ENCODE measurements around the gene IGF1R.

Gene IGF1R

DNA sequence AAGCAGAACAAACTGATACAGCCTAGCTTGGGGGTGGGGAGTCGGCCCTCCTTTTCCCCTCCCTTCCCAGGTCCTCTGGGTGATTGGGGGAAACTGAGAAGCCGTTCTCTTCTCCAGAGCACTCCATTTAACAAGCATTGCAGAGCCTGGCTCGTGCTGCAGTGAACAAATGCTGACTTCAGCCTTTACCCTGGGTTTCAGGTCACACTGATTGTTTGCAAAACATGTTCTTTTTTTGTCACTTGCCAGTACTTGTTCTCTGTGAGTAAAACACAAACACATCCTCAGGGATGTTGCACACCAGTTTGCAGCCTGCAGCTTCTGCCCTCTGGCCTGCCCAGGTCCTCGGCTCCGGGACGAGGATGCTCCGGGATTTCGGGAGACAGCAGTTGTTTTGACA, 226.4 kb downstream of the IGF1R start:
- peaks cover 74% of the 10 kb centered on the region for H3K79me2 ChIP-seq (ENCODE audit: insufficient read depth, low read depth)
- peak overlapping the region; percentile 61 for H3K9ac ChIP-seq
- no peak overlapping the region for H3K4me3 ChIP-seq (IDR thresholded peaks at IDR 0.05; ENCODE audit: insufficient read depth, low read depth, low read length)
- no peaks in the 10 kb centered on the region for H3K36me3 ChIP-seq (ENCODE audit: insufficient read depth)
- H3K27ac ChIP-seq, result peak overlapping the region; percentile 80
- H2AFZ ChIP-seq (ENCODE audit: low read depth), result no peak overlapping the region
- H3K27me3 ChIP-seq (ENCODE audit: insufficient read depth, low read depth), result no peaks in the 10 kb centered on the region
- peak overlapping the region; percentile 93 for H3K4me2 ChIP-seq
- peaks cover 61% of the 10 kb centered on the region for H3K4me1 ChIP-seq (ENCODE audit: low read depth, poor library complexity, severe bottlenecking)
- no peaks in the 10 kb centered on the region for H4K20me1 ChIP-seq (ENCODE audit: insufficient read depth)
- TF ChIP-seq, protein P1, sequence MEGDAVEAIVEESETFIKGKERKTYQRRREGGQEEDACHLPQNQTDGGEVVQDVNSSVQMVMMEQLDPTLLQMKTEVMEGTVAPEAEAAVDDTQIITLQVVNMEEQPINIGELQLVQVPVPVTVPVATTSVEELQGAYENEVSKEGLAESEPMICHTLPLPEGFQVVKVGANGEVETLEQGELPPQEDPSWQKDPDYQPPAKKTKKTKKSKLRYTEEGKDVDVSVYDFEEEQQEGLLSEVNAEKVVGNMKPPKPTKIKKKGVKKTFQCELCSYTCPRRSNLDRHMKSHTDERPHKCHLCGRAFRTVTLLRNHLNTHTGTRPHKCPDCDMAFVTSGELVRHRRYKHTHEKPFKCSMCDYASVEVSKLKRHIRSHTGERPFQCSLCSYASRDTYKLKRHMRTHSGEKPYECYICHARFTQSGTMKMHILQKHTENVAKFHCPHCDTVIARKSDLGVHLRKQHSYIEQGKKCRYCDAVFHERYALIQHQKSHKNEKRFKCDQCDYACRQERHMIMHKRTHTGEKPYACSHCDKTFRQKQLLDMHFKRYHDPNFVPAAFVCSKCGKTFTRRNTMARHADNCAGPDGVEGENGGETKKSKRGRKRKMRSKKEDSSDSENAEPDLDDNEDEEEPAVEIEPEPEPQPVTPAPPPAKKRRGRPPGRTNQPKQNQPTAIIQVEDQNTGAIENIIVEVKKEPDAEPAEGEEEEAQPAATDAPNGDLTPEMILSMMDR (conservative IDR thresholded peaks at IDR 0.05; ENCODE audit: low read depth, low read length), result no peak

DNA sequence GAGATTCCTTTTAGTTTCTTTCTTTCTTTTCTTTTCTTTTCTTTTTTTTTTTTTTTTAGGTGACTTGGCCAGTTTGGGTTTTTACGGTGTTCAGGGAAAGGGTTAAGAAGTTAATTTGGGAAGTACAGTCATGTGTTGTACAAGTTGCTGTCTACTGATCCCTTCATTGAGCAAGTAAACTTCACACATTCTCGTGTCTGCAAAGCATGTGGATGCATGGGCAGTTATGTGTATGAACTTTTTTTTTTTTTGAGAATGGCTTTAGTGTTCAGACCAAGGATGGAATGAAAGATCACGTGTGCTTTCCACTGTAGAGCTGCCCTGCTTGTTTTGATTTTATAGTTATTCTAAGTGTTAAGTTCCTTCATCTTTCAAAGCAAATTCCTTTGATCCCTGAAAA, 227.0 kb downstream of the IGF1R start:
- no peaks in the 10 kb centered on the region for H4K20me1 ChIP-seq (ENCODE audit: insufficient read depth)
- TF ChIP-seq, protein P1 (conservative IDR thresholded peaks at IDR 0.05; ENCODE audit: low read depth, low read length), result no peak
- peak overlapping the region; percentile 80 for H3K27ac ChIP-seq
- H2AFZ ChIP-seq (ENCODE audit: low read depth), result no peak overlapping the region
- peaks cover 73% of the 10 kb centered on the region for H3K79me2 ChIP-seq (ENCODE audit: insufficient read depth, low read depth)
- H3K4me1 ChIP-seq (ENCODE audit: low read depth, poor library complexity, severe bottlenecking), result peaks cover 67% of the 10 kb centered on the region
- H3K27me3 ChIP-seq (ENCODE audit: insufficient read depth, low read depth), result no peaks in the 10 kb centered on the region
- H3K4me3 ChIP-seq (IDR thresholded peaks at IDR 0.05; ENCODE audit: insufficient read depth, low read depth, low read length), result no peak overlapping the region
- no peaks in the 10 kb centered on the region for H3K36me3 ChIP-seq (ENCODE audit: insufficient read depth)
- H3K4me2 ChIP-seq, result peak overlapping the region; percentile 93
- peak overlapping the region; percentile 61 for H3K9ac ChIP-seq

DNA sequence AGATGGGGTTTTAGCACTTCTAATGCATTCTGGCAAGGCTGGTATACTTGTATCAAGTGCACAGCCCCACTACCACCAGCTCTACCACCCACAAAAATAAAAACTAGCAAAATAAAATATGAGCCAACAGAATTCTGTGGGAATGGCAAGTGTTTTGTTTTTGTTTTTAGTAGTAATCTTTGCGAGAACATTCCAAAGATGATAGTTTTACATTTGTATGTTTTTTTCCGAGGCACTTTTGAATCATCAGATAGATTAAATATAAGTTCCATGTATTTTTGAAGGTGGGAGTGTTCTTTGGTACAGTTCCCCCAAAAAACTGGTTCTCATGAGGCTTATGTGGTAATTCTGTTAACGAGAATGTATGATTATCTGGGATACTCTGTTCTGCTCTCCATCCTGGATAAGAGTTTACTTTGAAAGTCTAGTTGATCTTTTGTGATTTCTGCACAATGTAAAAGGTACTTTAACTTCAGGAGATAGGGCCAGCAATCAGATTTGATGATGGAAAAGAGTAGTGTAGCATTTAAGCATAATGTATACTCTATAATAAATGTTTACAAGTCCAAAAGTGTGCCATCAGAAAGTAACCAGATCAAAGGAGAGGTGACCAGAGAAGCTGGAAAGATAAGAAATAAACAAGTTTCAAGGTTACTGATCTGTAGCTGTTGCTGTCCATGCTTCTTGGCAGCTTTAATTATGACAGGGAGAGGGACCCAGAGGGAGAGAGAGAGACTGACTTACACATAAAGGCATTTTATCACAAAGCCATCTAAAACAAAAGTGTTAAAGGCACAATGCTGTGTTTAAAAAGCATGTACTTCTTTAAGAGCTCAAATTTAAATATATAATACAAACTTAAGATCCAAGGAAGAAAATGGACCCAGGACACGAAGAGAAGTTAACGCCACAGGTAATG, 228.4 kb downstream of the IGF1R start:
- Histone ChIP-seq H3K4me3 (IDR thresholded peaks at IDR 0.05; ENCODE audit: insufficient read depth, low read depth, low read length) (no peak overlapping the region), H3K9ac (no peak overlapping the region), H3K27me3 (ENCODE audit: insufficient read depth, low read depth) (no peaks in the 10 kb centered on the region), H3K4me1 (ENCODE audit: low read depth, poor library complexity, severe bottlenecking) (peaks cover 72% of the 10 kb centered on the region), H4K20me1 (ENCODE audit: insufficient read depth) (no peaks in the 10 kb centered on the region), H3K36me3 (ENCODE audit: insufficient read depth) (no peaks in the 10 kb centered on the region), H3K27ac (peak overlapping the region; percentile 80; the same call in 1 of the 2 replicates), H3K4me2 (peak overlapping the region; percentile 93; the same call in 1 of the 2 replicates), H3K79me2 (ENCODE audit: insufficient read depth, low read depth) (peaks cover 67% of the 10 kb centered on the region), H2AFZ (ENCODE audit: low read depth) (no peak overlapping the region)
- TF ChIP-seq, protein P1 (conservative IDR thresholded peaks at IDR 0.05; ENCODE audit: low read depth, low read length), result no peak

DNA sequence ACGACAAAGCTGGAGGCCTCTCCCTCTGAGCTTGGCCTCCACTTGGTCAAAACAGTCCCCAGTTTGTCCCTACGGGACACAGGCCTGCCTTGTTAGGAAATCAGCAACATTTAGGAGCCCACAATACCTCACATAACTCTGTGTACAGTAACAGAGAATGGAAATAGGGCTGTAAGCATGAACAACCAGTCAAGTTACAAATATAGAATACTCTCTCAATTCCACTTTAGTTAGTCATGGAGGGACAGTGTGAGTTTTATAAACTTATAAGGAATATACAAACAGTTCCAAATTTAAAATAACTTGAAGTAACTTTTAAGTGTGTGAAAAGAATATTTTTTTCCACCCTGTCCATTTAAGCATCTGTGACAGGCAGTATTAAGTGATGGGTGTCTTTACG, 229.8 kb downstream of the IGF1R start:
- H3K4me3 ChIP-seq (IDR thresholded peaks at IDR 0.05; ENCODE audit: insufficient read depth, low read depth, low read length), result no peak overlapping the region
- H2AFZ ChIP-seq (ENCODE audit: low read depth), result no peak overlapping the region
- H3K4me1 ChIP-seq (ENCODE audit: low read depth, poor library complexity, severe bottlenecking), result peaks cover 59% of the 10 kb centered on the region
- H3K27me3 ChIP-seq (ENCODE audit: insufficient read depth, low read depth), result no peaks in the 10 kb centered on the region
- TF ChIP-seq, protein P1 (conservative IDR thresholded peaks at IDR 0.05; ENCODE audit: low read depth, low read length), result no peak
- H3K4me2 ChIP-seq, result no peak overlapping the region
- peaks cover 64% of the 10 kb centered on the region for H3K79me2 ChIP-seq (ENCODE audit: insufficient read depth, low read depth)
- H4K20me1 ChIP-seq (ENCODE audit: insufficient read depth), result no peaks in the 10 kb centered on the region
- no peaks in the 10 kb centered on the region for H3K36me3 ChIP-seq (ENCODE audit: insufficient read depth)
- H3K27ac ChIP-seq, result no peak overlapping the region
- H3K9ac ChIP-seq, result no peak overlapping the region

All from KMS-11 (cell line).